GM21381 (cell line): ENCODE measurements around the gene ALG9.

Experiments
- ATAC-seq: cut with Tn5 transposase; IDR thresholded peaks from one replicate; pipeline ENCODE4 v1.9.1; 2021; ENCODE audit warnings: mild to moderate bottlenecking, moderate library complexity; ENCODE audit not compliant: unreplicated experiment

Gene ALG9

DNA sequence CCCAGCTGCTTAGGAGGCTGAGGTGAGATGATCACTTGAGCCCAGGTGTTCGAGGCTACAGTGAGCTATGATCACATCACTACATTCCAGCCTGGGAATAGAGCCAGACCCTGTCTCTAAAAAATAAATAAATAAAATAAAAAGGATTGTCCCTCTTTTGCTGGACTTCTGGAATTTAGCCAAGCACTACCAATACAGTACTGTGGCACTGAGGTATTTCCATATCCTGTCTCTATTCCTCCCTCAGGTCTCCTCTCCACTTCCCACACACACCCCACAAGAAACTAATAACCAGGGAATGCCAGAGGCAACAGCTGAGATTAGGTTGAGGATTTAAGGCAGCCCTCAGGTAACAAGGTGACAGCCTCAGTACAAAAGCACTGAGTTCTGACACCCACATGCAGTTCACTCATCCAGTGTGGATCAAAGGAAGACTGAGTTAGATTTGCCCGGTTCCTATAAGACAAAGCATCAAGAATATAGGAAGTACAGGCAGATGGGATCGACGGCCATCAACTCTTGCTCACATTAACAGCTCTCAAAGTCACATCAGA is 100.7 kb downstream of the ALG9 start:
- no peak for ATAC-seq

DNA sequence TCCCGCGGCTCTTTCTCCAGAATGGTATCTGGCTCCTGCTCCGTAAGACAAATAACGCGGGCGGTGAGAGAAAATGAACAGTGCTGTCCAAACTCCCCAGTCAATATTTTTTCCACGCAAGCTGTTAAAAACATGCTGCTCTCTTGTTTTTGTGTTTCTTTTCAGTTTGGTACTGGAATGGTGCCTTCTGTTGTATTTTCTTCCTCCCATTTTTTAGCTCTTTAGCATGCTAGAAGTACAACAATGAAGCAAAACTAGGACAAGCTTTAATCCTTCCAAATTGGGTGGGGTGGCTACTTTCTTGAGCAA is 104.6 kb downstream of the ALG9 start:
- no peak for ATAC-seq

GRCh38 chr11:111765984-111766833 is 105.2 kb downstream of the ALG9 start, which contains the start of gene PPP2R1B:
Gene PPP2R1B (minus strand): TSS chr11:111766389. CDS start chr11:111766361, 28 bp downstream.
- ATAC-seq: peak; percentile 88

- peak; percentile 38 for ATAC-seq
Observed at GRCh38 chr11:111765320-111765983, 105.9 kb downstream of the ALG9 start.

DNA sequence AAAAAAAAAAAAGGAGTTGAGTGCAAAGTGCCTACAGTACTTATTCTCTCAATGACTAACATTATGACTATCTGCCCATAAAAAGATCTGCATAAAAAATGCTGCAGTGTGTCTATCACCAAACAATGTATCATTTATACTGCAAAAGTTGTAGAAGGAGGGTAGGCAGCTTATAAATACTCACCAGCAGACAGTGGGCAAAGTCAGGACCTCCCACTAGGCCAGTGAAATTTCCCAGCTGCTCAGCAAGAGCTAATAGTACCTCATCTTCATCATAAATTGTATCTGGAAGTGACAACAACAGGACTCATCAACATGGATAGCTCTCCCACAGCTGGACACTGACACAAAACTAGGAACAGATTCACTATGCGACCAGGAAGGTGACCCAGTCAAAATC is 106.8 kb downstream of the ALG9 start:
- ATAC-seq: no peak

- ATAC-seq: no peak
Observed at GRCh38 chr11:111762981-111763643, 108.3 kb downstream of the ALG9 start.

GRCh38 chr11:111762526-111762925 is 108.9 kb downstream of the ALG9 start:
- ATAC-seq: no peak

DNA sequence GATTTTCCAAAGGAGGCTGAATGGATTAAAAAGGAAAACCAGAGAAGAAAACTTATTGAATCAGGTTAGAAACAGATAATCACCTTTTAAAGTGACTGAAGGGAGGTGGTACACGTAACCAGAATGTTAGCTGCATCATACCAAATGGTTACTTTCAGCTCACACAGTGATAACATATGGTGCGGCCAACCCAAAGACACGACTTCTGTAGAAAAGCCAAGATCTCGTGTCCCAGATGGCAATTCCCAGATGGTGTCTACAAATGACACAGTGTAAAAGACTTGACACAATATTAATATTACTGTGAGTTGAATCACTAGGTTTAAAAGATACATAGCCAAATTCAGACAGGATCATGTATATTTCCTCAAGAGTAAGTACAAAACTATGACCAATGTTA is 110.3 kb downstream of the ALG9 start:
- no peak for ATAC-seq

- no peak for ATAC-seq
Observed at GRCh38 chr11:111759778-111760407, 111.5 kb downstream of the ALG9 start.

DNA sequence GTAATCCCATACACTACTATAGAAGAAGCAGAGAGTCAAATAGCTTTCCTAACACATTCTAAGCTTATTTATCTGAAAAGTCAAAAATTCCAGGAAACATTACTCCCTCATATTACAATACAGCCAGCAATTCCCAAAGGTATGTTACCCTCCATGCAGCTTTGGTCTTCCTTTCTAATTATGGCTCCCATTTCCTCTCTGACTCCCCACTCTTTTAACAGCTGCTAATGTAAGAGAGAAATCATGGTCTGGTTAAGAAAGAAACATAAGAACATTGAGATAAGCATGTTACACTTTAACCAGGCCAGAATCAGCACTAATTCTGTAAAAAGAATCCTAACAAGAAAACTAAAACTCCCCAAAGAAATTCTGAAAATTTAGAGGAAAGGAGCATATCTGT is 112.0 kb downstream of the ALG9 start:
- no peak for ATAC-seq

GRCh38 chr11:111756097-111756496 is 115.3 kb downstream of the ALG9 start:
- ATAC-seq: no peak

GRCh38 chr11:111749646-111750045 is 121.7 kb downstream of the ALG9 start:
- no peak for ATAC-seq

DNA sequence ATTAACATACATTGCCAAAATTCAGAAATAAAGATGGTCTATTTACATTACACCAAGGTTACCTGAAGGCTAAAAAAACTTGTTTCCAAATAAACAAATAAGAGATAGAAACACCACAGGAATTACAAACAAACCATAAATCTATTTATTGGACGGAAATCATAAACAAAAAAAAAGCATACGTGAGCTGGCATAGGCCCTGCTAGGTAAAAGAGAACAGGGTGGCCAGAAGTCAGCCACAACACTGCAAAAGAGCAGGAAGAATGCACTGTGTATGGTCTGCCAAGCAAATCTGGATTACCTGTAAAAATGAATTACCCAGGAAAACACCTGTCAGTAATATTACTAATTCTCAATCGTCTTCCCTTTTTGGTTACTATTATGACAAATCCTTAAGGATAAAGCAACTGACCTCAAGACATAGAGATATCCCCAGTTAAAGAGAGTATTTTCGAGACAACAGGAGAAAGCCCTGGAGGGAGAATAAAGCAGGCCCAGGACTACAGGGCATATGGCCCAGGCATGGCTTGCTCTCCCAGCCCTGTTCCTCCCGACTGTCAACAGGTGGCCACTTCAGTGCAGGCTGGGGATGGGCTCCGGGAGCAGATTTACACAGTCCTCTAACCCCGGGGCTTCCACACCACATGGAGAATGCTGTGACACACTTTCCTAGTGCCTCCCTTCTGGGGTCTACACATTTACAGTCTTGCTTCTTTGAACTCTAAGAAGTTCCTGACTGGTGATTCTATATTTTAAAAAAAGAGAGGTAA is 123.2 kb downstream of the ALG9 start:
- no peak for ATAC-seq

DNA sequence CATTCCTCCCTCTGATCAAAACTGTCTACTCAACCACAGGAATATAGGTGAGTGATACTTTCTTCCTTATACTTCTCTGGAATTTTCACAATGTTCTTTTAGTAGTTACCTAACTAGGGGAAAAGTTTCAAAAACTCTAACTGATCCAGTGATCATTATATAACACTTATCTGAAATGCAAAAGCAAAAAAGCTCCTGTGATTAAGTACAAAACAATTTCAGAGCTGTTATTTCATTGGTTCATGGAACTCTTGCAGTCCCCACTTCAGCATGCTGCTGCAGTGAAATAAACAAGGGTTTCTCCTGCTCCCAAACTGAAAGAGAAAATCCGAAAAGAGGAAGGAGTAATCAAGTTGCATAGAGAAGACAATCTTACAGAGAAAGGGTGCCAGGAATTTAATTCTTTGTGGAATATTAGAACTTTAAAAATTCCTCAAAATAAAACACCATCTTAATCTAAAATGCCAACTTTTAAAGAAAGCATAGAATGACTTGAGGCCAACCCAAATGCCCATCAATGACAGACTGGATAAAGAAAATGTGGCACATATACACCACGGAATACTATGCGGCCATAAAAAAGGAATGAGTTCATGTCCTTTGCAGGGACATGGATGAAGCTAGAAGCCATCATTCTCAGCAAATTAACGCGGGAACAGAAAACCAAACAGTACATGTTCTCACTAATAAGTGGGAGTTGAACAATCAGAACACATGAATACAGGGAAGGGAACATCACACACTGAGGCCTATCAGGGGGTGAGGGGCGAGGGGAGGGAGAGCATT is 125.5 kb downstream of the ALG9 start:
- no peak for ATAC-seq

GRCh38 chr11:111743700-111744099 is 127.7 kb downstream of the ALG9 start:
- ATAC-seq: no peak

GRCh38 chr11:111741751-111742150 is 129.6 kb downstream of the ALG9 start:
- ATAC-seq: no peak

- no peak for ATAC-seq
Observed at GRCh38 chr11:111739299-111739698, 132.1 kb downstream of the ALG9 start.

DNA sequence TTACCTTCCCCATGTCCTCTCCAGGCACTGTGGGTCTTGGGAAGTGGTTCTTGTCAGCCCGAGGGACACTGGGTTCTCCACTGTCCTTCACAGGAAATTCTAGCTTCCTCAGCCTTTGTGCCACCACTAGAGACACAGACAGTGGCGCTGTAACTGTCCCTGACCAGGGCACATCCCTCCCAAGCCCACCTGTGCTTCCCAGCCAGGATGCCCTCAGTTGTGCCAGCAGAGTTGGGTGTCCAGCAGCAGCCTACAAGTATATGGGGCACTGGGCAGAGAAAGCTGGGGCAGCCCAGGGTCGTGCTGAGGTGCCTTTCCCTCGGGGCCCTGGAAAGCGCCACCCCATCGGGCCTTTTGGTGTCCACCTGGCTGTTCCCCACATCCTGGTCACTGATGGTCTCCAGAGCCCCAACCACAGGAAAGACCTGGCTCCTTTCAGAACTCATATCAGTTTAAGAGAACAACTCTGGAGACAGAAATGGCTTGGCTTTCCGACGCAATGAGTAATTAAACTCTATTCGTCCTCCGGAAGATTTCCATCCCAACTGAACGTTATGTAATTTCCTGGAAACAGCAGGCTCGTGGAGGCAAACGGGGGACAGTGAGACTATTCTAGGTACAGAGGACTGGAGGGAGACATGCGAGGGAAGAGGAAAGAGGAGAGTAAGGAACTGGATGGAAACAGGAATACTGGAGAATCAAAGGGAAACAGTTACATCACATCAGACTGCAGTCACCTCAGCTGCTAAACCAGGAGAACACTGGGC is 133.8 kb downstream of the ALG9 start:
- no peak for ATAC-seq
